Fibroblast of skin of scalp (primary cell): ENCODE results near the gene LRP1B.
"Not testable (repeated sequence)": the region's sequence is repeated elsewhere in the genome, so short reads cannot be mapped to it uniquely, and the experiment has no call there.

Experiments used
- DNase-seq: peaks from one replicate; pipeline ENCODE4 v3.0.0-alpha.2; 2013

LRP1B gene

DNA sequence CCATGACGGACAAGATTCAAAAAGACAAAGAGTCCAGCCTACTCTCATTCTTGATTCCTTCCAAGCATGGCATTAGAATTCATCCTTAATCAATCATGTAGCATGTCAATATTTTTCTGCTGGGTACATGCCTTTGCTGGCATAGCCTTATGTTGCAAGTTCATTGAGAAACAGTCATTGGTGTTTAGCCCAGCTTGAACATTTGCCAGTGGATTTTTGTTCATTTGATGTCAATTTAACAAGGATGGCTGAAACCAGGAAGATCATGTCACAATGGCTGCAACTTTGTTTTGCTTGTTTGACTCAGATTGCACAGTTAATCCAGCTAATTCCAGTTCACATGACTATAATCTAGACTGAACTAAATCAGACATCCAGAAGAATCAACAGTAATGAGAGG is 1132.2 kb downstream of the LRP1B start:
- DNase-seq: peak; percentile 50

DNA sequence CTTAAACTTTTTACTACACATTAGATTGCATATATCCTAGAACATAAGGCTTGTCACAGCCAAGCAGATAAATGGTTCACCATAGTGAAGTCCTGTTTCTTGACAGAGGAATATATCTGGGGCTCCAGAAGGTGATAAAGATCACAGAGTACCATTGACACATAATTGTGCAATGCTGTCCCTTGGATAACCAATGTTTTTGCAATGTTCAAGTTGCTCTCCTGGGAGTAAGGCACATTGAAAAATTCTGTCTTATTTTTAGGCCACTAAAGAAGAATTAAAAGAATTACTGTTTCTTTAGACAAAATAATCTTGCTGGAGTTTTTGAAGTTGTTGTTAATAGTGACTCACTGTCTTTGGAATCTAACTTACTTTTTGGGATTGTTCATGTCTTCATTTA is 1132.8 kb downstream of the LRP1B start:
- peak; percentile 62 for DNase-seq

DNA sequence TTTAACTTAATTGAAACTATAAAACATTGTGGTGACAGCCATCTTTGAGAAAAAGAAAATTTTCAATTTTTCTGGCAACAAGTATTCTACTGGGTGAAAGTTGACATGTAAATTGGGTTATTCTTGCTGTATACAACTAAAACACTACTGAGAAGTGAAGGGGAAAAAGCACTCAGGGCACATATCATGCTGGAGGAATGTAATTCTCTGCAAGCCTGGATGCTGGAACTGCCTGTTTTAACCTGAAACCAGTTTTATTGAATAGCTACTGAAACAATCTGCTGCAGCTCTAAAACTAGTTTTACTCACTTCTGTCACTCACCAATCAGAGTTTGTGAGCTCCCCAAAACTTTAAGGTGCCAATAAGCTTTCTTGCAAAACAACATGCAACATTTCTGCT is 1136.0 kb downstream of the LRP1B start:
- DNase-seq: no peak

DNA sequence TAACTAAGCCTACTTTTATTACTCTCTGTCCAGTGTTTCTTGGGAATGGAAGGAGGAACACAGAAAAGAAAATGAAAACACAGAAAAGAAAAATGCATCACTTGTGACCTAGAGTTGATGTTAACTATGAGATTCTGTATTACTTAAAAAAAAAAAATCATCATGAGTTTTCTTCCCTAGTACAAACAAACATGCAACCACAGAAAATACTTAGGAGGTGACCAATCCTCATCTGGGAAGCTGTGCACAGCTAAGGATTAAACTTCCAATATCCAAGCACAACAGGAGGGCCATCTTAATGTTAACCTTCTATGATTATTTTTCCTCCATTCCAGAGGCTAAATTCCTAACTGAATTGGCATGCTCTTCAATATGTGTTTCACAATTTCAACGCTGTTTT is 1140.4 kb downstream of the LRP1B start:
- DNase-seq: peak; percentile 95

DNA sequence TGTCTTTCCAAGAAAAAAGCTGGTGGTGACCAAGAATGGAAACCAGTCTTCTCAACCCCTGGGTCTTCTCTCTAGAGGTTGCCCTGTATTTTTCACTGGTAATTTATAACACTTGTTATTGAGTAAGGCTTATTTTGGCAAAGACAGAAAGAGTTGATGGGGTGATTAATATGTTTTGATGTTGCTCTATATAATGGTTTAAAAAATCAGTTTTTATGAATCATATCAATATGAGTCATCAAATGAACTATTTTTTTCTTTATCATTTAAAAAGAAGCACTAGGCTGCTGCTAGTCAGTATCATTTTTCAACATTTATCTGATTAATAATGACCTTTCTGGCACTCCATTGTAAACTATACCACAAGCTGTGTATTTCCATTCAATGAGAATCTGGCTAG is 1142.2 kb downstream of the LRP1B start:
- peak; percentile 41 for DNase-seq

DNA sequence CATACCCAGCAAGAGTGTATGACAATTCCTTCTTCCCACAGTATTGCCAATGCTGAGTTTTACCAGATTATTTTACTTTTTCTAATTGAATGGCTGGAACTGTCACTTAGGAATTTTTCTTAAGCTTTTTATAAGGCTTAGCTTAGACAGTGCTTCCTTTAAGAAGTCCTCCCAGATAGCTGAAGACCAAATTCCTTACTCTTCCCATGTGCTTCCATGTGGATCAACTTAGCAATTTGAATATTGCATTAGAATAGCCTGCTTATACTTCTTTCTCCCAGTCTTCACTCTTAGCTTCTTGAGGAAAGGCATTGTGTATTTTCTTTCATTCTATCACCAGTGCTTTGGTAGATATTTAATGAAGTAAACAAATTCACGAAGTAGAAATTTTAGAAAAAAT is 1144.4 kb downstream of the LRP1B start:
- no peak for DNase-seq

DNA sequence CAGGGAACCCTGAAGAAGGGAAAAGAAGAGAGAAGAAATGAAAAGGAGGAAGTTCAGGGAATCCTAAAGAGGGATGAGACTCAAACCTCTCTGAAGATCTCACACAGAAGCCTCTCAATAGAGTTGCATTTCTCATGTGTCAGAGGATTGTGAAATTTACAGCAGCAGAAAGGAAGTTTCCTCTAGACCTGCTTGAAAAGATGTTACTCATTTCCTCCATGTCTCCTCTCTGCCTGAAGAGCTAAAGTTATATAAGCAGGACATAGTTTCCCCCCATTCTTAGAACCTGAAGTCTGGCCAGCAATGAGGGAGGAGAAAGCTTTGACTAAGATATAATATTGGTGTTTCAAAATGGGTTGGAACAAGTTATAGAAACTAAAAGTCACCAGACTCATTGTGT is 1155.6 kb downstream of the LRP1B start:
- DNase-seq: peak; percentile 11

DNA sequence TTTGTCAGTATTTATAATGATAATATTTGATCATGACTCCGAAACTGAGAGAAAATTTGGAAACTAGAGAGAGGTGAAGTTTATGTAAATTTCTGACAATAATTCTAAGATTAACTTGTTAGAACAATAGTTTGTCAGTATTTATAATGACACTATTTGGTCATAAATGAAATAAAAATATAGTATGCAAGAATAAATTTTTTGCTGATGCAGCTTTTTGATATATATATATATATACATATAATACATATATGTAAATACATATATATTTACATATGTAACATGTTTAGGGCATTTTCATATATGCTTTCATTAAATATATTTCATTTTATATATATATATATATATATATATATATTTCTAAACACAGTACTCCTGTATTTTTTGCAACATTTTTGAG is 1158.1 kb downstream of the LRP1B start:
- DNase-seq: no peak

DNA sequence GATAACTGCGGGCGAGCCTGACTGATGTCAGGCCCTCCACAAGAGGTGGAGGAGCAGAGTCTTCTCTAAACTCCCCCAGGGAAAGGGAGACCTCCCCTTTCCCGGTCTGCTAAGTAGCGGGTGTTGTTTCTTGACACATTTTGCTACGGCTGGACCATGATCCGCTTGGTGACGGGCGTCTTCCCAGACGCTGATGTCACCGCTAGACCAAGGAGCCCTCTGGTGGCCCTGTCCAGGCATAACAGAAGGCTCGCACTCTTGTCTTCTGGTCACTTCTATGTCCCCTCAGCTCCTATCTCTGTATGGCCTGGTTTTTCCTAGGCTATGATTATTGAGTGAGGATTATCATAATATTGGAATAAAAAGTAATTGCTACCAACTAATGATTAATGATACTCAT is 1166.5 kb downstream of the LRP1B start:
- not testable (repeated sequence) for DNase-seq

DNA sequence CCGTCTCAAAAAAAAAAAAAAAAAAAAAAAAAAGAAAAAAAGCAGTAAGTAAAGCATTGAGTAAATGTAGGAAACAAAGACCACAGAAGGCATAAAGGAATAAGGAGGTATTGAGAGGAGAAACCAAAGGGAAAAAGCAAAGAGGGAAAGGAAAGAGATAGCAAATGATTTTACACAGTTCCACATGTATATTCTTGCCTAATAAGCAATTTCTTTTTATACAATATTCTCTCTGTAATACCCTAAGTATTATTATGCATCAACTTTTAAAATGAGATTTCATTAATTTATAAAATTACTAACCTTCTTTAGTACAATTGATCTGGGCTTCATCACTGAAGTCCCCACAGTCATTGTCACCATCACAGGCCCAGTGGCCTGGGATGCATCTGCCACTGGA is 1180.9 kb downstream of the LRP1B start:
- DNase-seq: no peak

DNA sequence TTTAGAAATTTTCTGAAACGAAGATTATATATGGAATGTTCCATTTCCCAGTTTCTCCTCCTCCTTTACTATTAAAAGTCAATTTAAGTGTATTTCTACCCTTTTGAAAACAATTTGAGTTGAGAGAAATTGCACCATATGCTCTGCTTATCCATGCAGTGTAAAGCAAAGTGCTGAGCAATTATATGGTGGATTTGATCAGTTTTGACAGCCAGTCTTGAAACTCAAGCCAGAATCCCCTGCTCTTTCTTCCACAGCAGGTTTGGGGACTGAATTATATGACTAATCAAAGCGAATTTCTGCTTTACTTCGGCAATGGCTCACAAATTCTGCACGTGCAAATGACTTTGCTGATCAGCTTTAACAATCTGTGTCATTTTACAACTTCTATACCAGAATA is 1183.6 kb downstream of the LRP1B start:
- no peak for DNase-seq

DNA sequence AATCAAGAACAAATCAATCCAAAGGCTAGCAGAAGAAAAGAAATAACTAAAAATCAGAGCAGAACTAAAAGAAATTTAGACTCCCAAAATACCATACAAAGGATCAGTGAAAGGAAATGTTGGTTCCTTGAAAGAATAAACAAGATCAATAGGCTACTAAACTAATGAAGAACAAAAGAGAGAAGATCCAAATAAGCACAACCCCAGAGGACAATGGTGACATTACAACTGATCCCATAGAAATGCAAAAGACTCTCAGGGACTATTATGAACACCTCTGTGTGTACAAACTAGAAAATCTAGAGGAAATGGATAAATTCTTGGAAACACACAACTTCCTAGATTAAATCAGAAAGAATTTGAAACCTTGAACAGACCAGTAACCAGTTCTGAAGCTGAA is 1186.9 kb downstream of the LRP1B start:
- no peak for DNase-seq

DNA sequence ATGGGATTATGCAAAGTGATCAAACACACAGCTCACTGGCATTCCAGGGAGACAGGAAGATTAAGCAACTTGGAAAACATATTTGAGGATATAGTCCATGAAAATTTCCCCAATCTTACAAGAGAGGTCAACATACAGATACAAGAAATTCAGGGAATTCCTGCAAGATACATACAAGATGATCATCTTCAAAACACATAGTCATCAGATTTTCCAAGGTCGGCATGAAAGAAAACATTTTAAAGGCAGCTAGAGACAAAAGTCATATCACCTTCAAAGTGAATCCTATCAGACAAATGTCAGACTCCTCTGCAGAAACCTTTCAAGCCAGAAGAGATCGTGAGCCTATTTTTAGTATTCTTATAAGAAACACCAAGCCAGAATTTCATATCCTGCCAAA is 1188.5 kb downstream of the LRP1B start:
- DNase-seq: no peak

DNA sequence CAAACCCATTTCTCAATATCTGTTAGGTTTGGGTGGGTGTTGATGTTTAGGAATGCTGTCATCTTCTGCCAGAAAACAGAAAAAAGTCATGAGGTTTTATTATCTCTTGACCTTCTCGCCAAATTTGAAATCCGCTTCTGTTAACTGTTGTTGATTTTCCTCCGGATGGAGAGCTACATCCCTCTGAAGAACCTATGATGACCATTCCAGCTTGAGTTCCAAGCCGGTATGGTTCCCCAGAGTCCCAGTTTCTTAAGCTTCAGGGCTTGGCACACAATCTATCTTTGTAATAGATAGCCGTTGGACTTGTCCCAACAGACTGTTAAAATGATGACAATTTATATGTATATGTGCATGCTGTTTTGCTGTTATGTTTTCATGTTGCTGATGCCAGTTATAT is 1201.0 kb downstream of the LRP1B start:
- DNase-seq: peak; percentile 2

DNA sequence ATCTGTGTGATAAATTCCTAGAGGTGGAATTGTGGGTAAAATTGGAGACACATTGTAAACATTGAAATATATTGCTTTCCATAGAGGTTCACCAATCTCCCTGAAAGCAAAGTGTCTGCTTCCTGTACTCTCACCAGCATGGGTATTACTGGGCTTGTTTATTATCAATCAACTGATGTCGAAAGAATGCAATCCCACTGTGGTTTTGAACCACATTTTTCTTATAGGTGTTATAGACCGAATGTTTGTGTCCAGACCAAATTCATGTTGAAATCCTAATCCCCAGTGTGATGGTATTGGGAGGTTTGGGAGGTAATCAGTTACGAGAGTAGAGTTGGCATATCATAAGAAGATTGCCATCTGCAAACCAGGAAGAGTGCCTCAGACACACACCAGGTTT is 1212.4 kb downstream of the LRP1B start:
- DNase-seq: no peak

DNA sequence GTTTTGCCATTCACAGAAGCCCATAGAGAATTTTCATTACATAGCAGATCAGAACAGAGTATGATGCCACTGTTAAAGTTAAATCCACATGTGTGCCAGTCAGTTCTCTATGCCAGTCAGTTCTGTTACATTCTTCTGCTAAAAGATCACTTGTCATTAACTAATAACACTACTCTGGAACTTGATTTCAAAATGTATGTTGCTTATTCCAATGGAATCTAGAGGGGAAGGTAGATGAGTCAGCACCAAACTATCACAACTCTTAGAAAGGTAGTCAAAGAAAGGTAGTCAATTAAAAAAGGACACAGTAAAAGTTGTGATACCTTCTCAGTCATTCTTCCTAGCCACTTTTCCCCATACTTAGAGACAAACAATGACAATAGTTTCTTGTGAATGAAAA is 1214.4 kb downstream of the LRP1B start:
- no peak for DNase-seq

DNA sequence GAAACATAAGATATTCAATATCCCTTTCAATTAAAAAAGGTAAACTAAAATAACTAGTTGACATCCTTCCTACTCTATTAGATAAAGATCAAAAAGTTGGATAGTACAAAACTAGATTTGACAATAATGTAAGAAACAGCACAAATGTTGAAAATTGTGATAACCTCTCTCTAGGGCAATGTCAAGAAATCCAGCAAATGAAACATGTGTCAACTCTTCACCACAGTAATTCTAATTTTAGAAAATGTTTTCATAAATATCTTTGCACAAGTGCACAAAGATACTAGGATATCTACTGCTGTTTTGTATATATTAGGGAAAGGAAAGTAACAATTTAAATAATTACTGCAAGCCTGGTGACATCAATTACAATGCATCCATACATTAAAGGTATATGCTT is 1220.1 kb downstream of the LRP1B start:
- DNase-seq: no peak

DNA sequence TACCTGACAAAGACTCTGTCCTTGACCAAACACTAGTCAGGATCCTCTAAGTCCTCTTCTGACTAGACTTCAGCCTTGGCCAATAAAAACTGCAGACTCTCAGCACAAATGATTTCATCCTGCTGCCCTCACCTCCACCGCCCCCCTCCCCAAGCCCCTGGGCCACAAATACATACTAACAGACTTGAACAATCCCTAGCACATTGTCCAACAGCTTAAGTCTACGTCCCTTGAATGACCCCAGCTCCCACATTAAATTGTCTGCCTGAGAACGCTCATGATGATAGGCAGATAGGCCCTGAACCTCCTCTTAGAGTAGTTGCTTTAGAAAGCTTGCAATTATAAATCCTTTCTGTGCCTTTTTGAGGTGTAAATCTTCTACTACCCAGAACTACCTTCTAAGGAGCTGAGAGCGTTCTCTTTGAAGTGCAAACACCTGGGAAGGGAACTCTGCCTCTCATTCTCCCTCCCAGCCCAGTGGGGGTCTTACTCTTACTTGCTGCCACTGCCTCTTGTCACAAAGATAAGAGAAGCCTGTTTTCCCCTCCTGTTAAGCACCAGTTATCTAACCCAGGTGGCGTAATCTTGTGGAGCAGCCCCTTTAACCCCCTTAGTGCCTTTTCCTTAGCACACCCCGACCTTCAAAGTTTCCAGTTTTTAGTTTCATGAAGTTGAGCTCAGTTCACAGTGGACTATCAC is 1225.6 kb downstream of the LRP1B start:
- no peak for DNase-seq

DNA sequence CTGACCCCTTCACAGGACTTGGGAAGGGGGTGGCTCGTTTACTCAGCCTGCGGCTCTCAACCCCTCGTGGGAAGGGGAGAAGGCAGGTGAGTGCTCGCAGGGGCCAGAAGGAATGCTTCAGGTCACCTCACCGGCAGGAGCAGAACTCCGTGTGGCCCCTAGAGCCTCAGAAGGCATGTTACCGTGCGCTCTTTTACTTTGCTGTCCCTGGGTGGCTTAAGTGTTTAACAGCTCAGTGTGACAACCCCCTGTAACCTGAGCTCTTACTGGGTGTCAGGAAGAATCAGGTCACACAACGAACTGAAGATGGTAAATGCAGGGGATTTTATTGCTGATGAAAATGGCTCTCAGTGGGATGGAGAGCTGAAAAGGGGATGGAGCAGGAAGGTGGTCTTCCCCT is 1235.4 kb downstream of the LRP1B start:
- no peak for DNase-seq

DNA sequence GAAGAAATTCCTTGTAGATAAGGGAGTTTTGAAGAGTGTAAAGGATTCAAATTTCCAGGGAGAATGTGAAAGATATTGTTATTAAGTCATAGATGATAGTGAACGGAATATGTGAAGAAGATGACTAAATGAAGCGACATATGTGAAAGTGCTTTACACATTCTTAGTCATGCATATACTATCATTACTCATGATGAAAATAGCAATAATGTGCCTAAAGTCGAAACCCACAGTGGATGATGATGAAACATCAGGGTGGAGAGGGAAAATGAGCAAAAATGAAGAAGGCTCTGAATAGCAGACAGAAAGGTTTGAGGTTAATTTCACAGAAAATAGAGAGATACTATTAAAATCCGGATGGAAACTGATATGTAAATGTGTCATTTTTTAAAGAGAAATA is 1237.1 kb downstream of the LRP1B start:
- DNase-seq: peak; percentile 90

DNA sequence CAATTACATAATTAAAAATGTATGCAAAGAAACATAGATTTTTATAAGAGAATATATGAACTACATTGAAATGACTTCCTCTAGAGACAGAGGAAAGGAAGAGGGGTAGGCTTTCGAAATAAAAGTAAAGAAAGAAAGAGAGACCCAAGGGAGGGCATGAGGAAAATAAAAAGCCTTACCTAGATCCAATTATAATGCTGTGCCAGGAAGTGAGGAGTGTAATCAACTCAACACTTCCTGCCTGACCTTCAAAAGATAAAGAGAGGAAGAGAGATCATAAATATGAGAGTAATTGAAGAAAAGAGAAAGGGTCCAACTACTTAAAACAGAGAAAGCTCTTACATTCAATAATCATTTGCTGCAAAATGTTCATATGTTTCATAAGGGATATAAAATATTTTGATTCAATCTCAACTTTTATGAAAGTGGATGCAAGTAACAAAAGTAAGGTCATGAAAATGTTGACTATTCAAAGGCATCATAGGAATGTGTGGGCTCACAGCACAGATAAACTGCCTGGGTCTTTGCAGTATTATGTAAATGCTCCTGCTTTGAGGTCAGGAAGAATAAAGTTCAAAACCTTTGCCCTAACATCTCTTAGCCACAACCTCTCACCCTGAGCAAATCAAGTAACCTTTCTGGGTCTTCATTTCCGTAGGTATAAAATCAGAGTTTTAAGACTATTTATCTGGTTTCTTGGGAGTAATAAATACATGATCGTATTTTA is 1237.7 kb downstream of the LRP1B start:
- DNase-seq: peak; percentile 42

DNA sequence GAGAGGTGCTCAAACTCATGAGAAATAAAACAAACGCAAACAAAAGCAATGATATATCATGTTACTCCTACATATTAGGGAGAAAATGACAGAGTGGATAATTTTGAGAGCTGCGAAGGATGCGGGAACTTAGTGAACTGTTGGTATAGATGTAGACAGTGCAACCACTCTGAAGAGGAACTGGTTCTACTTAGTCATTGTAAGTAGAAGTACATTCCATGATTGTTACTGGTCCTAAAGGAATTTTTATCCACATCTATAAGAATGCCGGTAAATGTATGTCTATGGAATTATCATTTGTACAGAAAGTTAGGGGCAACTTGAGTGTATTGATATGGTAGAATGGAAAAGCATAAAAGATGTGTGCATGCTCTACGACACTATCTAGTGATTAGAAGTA is 1238.4 kb downstream of the LRP1B start:
- DNase-seq: peak; percentile 82

DNA sequence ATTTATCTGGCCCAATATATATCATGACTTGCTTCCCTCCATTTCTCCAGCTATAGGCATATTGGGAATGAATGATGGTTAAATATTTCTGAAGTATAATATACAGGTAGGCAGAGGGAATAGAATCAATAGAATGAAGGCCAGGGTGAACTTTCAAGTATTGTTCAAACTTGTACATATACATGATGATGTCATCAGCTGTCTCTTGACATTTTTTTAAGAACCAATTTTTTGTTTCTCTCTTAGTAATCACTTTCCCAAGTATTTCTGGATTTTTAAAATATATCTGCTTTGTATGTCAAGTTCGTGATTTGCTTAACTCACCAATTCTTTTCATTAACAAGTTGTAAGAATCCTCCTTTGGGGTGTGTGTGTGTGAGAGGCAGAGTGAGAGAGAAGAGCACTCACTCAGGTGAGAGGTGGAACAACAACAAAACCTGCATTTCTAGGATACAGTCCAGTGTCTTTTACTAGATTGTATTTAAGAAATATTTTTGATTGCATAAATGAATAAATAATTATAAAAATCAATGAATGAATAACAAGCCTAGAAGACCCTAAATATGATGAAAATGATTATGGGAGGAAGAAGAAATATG is 1239.1 kb downstream of the LRP1B start:
- DNase-seq: no peak
